BE2C (cell line): ENCODE measurements around the gene MEX3D.

Source experiments
- DNase-seq: peaks from one replicate; pipeline ENCODE4 v3.0.0-alpha.2; 2020
- H3K27me3 ChIP-seq: fragments of 250-450 bp; sonication (Bioruptor Pico); 2 replicates; pipeline ENCODE4 v1.5.1; 2020; ENCODE audit warnings: mild to moderate bottlenecking
- H3K36me3 ChIP-seq: fragments of 250-450 bp; sonication (Bioruptor Pico); 2 replicates; pipeline ENCODE4 v1.5.1; 2020; ENCODE audit warnings: mild to moderate bottlenecking
- H3K4me1 ChIP-seq: fragments of 250-450 bp; sonication (Bioruptor Pico); 2 replicates; pipeline ENCODE4 v1.5.1; 2020
- H3K4me3 ChIP-seq: 2 replicates; pipeline ENCODE4 v1.5.1; 2011; ENCODE audit warnings: low read depth, low read length
- H3K9me3 ChIP-seq: fragments of 250-450 bp; sonication (Bioruptor Pico); 2 replicates; pipeline ENCODE4 v1.5.1; 2020
- CTCF ChIP-seq: IDR thresholded peaks from 2 replicates; pipeline ENCODE4 v1.5.1; 2012; ENCODE audit warnings: mild to moderate bottlenecking, low read depth, low read length

The MEX3D gene

GRCh38 chr19:1591421-1592023 lies 23.4 kb upstream of the MEX3D start:
- Histone ChIP-seq H3K36me3 (peaks cover 15% of the 10 kb centered on the region), H3K4me3 (peak overlapping the region; percentile 100), H3K4me1 (peaks cover 5% of the 10 kb centered on the region), H3K9me3 (no peaks in the 10 kb centered on the region), H3K27me3 (no peaks in the 10 kb centered on the region)
- DNase-seq, result no peak
- no peak for TF ChIP-seq CTCF

GRCh38 chr19:1590641-1591397 lies 22.7 kb upstream of the MEX3D start:
- no peaks in the 10 kb centered on the region for H3K9me3 ChIP-seq
- H3K4me3 ChIP-seq, result peak overlapping the region; percentile 100
- TF ChIP-seq CTCF, result peak; percentile 58
- H3K27me3 ChIP-seq, result no peaks in the 10 kb centered on the region
- H3K36me3 ChIP-seq, result peaks cover 21% of the 10 kb centered on the region
- H3K4me1 ChIP-seq, result peaks cover 5% of the 10 kb centered on the region
- DNase-seq, result peak; percentile 68

- H3K36me3 ChIP-seq, result peaks cover 45% of the 10 kb centered on the region
- no peak for DNase-seq
- no peaks in the 10 kb centered on the region for H3K27me3 ChIP-seq
- H3K4me3 ChIP-seq, result no peak overlapping the region
- no peak for TF ChIP-seq CTCF
- peaks cover 5% of the 10 kb centered on the region for H3K4me1 ChIP-seq
- no peaks in the 10 kb centered on the region for H3K9me3 ChIP-seq
These were observed 19.7 kb upstream of the MEX3D start for GRCh38 chr19:1587872-1588271.

- no peak for TF ChIP-seq CTCF
- Histone ChIP-seq H3K27me3 (no peaks in the 10 kb centered on the region), H3K4me3 (no peak overlapping the region), H3K36me3 (peaks cover 63% of the 10 kb centered on the region), H3K4me1 (peaks cover under 1% of the 10 kb centered on the region; the same call in 1 of the 2 replicates), H3K9me3 (no peaks in the 10 kb centered on the region)
- DNase-seq, result no peak
These were observed 17.1 kb upstream of the MEX3D start for GRCh38 chr19:1585243-1585580.

- no peak for TF ChIP-seq CTCF
- no peaks in the 10 kb centered on the region for H3K4me1 ChIP-seq
- H3K4me3 ChIP-seq, result no peak overlapping the region
- no peaks in the 10 kb centered on the region for H3K9me3 ChIP-seq
- H3K27me3 ChIP-seq, result no peaks in the 10 kb centered on the region
- no peak for DNase-seq
- H3K36me3 ChIP-seq, result peaks cover 65% of the 10 kb centered on the region
These were observed 16.5 kb upstream of the MEX3D start for GRCh38 chr19:1584500-1585242.

- Histone ChIP-seq H3K27me3 (no peaks in the 10 kb centered on the region), H3K9me3 (no peaks in the 10 kb centered on the region), H3K4me1 (no peaks in the 10 kb centered on the region), H3K4me3 (no peak overlapping the region), H3K36me3 (peaks cover 84% of the 10 kb centered on the region)
- no peak for DNase-seq
- TF ChIP-seq CTCF, result no peak
These were observed 14.1 kb upstream of the MEX3D start for GRCh38 chr19:1582201-1582600.
